ENCODE data around the gene ENAM.
"Not testable (repeated sequence)": the region's sequence is repeated elsewhere in the genome, so short reads cannot be mapped to it uniquely, and the experiment has no call there.

ENAM gene

GRCh38 chr4:70674731-70675130 is 46.2 kb downstream of the ENAM start:
- no peak for DNase-seq (ENCODE audit: low read depth)
- no peak for TF ChIP-seq CTCF (IDR thresholded peaks at IDR 0.05; ENCODE audit: control insufficient read depth, extremely low read depth, insufficient read depth)

GRCh38 chr4:70676554-70677090 is 48.1 kb downstream of the ENAM start:
- no peak for DNase-seq (ENCODE audit: low read depth)
- TF ChIP-seq CTCF (IDR thresholded peaks at IDR 0.05; ENCODE audit: control insufficient read depth, extremely low read depth, insufficient read depth) = no peak
- no peak overlapping the region for H3K4me3 ChIP-seq (ENCODE audit: low read depth, low read length)

More at GRCh38 chr4:70674731-70675130, 46.2 kb downstream of the ENAM start:
- H3K4me3 ChIP-seq (ENCODE audit: low read depth, low read length) = no peak overlapping the region

GRCh38 chr4:70678383-70678999 is 49.9 kb downstream of the ENAM start:
- DNase-seq (ENCODE audit: low read depth) = no peak
- no peak overlapping the region for H3K4me3 ChIP-seq (ENCODE audit: low read depth, low read length)
- TF ChIP-seq CTCF (IDR thresholded peaks at IDR 0.05; ENCODE audit: control insufficient read depth, extremely low read depth, insufficient read depth) = no peak

- no peak for TF ChIP-seq CTCF (IDR thresholded peaks at IDR 0.05; ENCODE audit: control insufficient read depth, extremely low read depth, insufficient read depth)
- H3K4me3 ChIP-seq (ENCODE audit: low read depth, low read length) = no peak overlapping the region
- DNase-seq (ENCODE audit: low read depth) = no peak
Measured at GRCh38 chr4:70680934-70681333, 52.4 kb downstream of the ENAM start.

GRCh38 chr4:70681704-70682103 is 53.2 kb downstream of the ENAM start:
- no peak for TF ChIP-seq CTCF (IDR thresholded peaks at IDR 0.05; ENCODE audit: control insufficient read depth, extremely low read depth, insufficient read depth)
- no peak for DNase-seq (ENCODE audit: low read depth)
- H3K4me3 ChIP-seq (ENCODE audit: low read depth, low read length) = no peak overlapping the region

- H3K4me3 ChIP-seq (ENCODE audit: low read depth, low read length); DNase-seq (ENCODE audit: low read depth): not testable (repeated sequence)
Measured at GRCh38 chr4:70682142-70682541, 53.6 kb downstream of the ENAM start.

- peak overlapping the region; percentile 91 for H3K4me3 ChIP-seq (ENCODE audit: low read depth, low read length)
- DNase-seq (ENCODE audit: low read depth) = no peak
- TF ChIP-seq CTCF (IDR thresholded peaks at IDR 0.05; ENCODE audit: control insufficient read depth, extremely low read depth, insufficient read depth) = no peak
Measured at GRCh38 chr4:70687392-70687791, 58.8 kb downstream of the ENAM start.

Measured in LNCaP clone FGC (cell line).